NCI-H748 (cell line): ENCODE results near the gene CALML5.

Source experiments
- DNase-seq: peaks from one replicate; lab custom pipeline; 2025; ENCODE audit not compliant: unreplicated experiment; lab: John Stamatoyannopoulos, UW

Gene CALML5

GRCh38 chr10:5502571-5503476, 3.5 kb upstream of the CALML5 start:
- no peak for DNase-seq

DNA sequence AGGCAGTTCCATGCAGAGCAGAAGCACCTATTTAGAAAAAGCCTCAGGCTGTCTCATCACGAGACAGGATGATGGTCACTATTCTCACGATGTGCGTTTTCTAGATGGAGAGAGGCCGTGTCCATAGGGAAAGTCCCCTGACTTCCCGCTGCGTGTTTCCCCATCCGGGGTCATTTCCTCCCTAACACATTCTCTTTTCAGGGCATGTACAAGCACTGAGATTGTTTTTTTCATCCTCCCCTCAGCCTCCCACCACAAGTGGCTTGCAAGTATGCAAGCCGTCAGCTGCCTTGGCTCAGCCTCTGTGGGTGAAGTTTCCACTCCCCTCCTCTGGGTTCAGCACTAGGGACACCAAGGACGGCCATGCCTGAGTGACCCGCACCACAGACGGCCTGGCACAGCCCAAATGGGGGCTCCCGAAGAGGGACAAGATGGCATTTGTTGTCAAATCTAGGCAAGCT, 2.7 kb upstream of the CALML5 start:
- no peak for DNase-seq

DNA sequence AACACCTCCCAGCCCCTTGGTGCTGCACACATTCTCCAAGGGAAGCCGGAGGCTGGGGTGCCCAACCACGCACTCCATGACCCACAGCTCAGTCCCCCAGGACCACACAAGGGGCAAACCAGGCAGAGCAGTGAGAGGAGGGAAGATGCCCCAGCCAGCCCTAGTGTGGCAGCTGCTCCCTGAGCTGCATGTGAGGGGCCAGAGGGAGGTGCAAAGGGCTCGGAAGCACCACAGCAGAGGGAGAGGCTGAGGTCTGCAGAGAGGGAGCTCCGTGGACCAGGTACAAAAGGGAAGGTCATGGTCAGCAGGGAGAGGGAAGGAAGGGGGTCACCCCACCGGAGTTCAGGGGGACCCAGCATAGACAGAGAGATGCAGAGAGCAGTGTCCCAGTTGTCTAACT, 1.5 kb upstream of the CALML5 start:
- no peak for DNase-seq

DNA sequence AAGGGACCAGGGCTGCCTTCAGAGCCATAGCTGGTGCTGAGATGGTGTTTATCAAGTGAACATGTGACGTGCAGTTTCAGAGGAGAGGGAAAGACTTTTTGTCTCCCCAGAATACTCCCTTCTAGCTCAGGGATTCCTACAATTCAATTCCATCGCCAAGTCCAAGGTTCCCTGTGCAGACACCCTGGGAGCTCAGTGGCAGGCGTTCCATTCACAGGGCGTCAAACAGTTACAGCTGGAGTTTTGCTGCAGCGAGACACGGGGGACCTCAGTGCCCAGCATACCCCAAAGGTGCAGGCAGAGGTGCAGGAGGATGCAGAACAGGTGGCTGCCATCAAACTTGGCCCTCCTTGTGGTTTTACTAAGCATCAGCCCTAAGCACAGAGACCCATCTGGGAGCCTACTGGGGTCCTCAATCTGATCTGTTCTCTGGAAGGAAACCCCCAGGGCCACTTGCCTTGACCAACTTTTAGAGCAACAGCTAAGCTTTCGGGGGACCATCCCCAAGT, 846 bp upstream of the CALML5 start:
- DNase-seq, result no peak

- DNase-seq, result no peak
Observed at GRCh38 chr10:5498791-5499492, 428 bp downstream of the CALML5 start.

DNA sequence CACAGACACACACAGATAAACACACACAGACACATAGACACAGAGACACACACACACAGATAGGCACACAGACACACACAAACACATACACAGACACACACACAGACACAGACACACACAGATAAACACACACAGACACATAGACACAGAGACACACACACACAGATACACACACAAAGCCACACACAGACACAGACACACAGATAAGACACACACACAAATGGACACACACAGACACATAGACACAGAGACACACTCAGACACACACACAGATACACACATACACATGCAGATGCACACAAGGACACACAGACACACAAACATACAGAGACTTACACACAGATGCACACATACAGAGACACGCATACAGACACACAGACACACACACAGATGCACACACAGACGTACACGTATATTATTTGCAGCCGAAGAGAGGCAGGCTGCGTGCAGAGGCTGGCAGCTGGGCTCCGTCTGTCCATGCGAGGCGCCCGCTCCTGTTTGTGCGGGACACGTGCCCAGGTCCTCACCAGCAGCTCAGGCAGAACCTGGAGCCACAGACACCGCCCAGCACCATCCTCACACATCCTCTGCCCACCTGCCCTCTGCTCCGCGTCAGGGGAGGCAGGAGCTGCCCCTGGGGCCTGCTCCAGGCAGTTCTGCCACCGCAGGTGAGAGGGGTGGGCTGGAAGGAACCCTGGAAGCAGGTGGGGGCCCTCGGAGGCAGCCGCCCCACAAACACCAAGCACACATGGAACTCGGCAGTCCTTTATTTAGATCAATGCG, 1.2 kb downstream of the CALML5 start:
- no peak for DNase-seq

GRCh38 chr10:5497289-5497688, 2.1 kb downstream of the CALML5 start:
- no peak for DNase-seq

DNA sequence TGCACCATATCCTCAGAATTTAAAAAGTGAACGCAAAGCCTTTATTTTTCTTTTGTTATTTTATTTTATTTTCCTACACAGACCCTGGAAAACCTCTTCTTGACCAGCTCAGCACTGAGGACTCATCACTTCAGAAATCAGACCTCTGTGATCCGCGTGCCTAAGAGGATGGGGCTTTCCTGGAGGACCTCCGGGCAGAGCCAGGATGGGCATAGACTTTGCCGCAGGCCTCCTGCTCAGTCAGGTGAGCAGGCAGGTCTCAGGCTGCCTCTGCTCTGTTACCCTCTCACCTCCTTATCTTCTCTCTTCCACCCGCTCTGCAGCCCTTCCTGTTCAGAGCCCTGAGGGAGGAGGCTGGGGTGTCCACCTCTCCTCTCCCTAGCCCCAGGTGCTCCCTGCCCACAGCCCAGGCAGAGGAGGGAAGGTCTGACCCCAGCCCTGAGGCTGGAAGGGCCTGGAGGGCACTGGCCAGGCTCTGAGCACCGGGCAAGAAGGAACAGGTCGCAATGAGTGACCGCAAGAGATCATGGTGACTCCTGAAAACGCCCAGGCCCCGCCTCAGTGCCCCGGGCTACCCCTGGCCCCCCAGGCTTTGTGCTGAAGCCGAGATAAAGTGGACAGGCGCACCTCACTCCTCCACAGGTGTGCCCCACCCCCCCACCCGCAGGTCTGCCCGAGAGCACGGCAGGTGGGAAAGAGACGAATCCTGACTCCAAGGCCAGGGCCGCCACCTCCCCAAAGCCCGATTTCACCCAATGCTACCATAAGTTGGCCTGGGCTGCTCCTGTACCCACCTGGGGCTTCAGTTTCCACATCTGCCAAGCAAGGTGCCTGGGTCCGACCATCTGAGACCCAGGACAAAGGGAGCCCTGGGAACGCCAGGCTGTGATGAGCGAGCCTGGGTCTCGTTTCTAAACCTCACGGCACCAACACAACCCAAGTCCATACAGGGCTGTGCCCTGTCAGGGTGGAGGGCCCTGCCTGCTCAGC, 2.8 kb downstream of the CALML5 start:
- no peak for DNase-seq

DNA sequence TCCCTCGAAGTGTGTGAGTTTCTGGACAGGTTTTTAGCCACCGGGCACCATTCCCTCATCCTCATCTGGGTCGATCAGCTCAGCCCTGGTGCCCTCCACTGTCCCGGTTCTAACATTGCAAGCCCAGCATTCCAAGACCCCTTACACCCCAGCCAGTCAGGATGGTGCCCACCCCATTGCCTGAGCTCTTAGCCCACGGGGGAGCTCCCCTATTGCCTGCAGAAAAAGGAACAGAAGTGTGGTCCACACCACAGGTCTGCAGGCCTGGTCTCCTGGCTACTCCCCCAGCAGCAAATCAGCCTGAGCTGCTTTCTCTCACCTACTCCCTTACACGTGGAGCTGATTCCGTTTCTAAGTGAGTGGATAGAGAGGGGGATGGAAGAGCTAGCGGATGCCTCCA, 4.8 kb downstream of the CALML5 start:
- no peak for DNase-seq

DNA sequence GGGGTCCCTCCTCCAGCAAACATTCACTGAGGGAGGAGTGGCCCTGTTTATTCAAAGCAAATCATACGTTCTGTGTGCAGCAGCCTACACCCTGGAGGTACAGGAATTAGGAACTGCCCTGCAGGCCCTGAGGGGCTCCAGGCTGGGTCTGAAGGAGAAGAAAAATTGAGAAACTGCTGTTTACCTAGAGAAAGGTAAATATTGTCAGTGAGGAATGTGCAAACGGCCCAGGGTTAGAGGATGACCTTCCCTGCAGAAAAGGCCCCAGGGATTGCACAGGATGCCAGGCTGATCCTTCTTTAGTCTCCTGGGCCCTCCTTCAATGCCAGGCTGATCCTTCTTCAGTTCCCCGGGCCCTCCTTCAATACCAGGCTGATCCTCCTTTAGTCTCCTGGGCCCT, 5.7 kb downstream of the CALML5 start:
- DNase-seq, result no peak

GRCh38 chr10:5492929-5493576, 6.3 kb downstream of the CALML5 start:
- DNase-seq, result no peak

GRCh38 chr10:5492322-5492855, 7.0 kb downstream of the CALML5 start:
- no peak for DNase-seq

GRCh38 chr10:5491477-5491876, 7.9 kb downstream of the CALML5 start:
- DNase-seq, result no peak

DNA sequence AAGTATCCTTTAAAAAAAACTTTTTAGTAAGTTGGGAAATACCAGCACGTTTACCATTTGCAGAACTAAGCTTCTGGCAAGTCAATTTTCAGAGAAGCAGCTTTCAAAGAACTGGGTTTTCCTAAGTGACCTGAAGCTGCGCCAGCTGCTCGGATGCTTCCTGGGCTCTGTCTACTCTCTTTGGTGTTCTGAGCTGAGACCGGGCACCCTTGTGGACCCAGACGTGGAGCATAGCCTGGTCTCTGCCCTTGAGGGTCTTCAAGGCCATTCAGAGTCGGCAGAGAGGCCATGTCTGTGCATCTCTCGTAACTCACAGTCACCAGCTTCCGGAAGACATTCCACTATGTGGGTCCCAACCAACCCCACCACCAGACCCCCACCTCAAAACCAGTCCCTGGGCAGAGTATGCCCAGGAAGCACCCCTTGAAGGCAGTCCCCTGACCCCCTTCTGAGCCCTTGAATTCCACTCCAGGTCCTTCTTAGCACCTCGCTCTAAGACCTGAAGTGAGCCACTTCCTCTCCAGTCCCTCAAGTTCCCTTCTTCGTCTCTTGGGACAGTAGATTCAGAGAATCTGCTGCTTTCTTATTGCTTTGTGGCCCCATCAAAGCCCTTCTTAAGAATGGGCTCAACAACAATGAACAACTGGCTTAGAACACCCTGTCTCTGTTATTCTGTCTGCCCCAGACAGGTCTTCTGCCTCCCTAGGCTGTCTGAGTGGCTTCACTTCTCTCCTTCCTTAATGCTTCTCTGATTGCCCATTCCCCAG, 8.5 kb downstream of the CALML5 start:
- no peak for DNase-seq

DNA sequence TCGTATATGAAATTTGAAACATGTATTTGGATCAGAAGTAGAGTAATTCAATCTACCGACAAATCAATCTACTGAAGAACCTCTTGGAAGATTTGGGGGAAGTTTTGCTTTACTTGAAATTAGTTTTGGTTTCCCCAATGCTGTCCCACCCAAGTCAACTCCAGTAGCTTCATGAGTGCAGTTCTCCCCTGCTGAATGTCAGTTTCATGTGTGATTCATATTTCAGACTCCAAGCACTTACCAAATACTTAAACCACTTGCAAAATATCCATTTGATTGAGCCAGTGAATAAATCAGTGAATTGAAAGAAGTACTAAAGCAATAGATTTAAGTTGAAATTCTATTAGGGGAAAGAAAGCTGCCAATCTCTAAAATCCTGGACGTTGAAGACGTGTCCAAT, 9.3 kb downstream of the CALML5 start:
- DNase-seq, result no peak

- peak; percentile 35 for DNase-seq
Observed at GRCh38 chr10:5488272-5489161, 10.9 kb downstream of the CALML5 start.

GRCh38 chr10:5486853-5487235, 12.5 kb downstream of the CALML5 start:
- no peak for DNase-seq
